HCT116 (cell line): ENCODE measurements around the gene CNDP2. TPM values are rescaled to one million over a fixed set of nuclear protein-coding genes. Genes with fewer than 3 reads are reported as not detected.

Source experiments
- ATAC-seq: fragments of 200-7000 bp; cut with Tn5 transposase; 2 replicates; pipeline ENCODE4 v1.9.1; 2020; ENCODE audit warnings: mild to moderate bottlenecking, moderate library complexity
- BruUV-seq: library from RNA; stranded (reverse); fragments of 400-500 nt; replicated peaks from 2 replicates; lab custom pipeline; 2021; lab: Mats Ljungman, UMichigan
- CTCF ChIA-PET: fragments of 300-600 bp; sonication (Branson Sonifier 250); formaldehyde crosslinking; loops from one replicate; lab custom pipeline; 2021; ENCODE audit warnings: antibody characterized with exemption; lab: Charles Lee
- POLR2A ChIA-PET: fragments of 300-600, 350-600 bp; sonication (Branson Sonifier 250); formaldehyde crosslinking; loops from one replicate; lab custom pipeline; 2021; ENCODE audit warnings: antibody characterized with exemption; lab: Charles Lee
- RAD21 ChIA-PET, 2 experiments: fragments of 300-600 bp; sonication (Branson Sonifier 250); formaldehyde crosslinking; loops; one replicate each; lab custom pipeline; 2023; ENCODE audit warnings: low total read pairs in 2 of 2; ENCODE audit not compliant: uncharacterized antibody in 2 of 2, unreplicated experiment in 2 of 2, low non-redundant PET in 1 of 2; lab: Charles Lee
- DNase-seq: peaks from one replicate; pipeline ENCODE4 v3.0.0-alpha.2; 2010; ENCODE audit warnings: low read depth, low spot score
- H2AFZ ChIP-seq: fragments of 200-600 bp; shearing (Covaris generic), sonication (generic); 2 replicates; pipeline ENCODE4 v1.6.1; 2017; ENCODE audit warnings: low read depth, mixed run types, mixed read lengths, antibody characterized with exemption, low read length; ENCODE audit not compliant: poor library complexity, severe bottlenecking
- H3K27ac ChIP-seq: 2 replicates; pipeline ENCODE4 v1.5.1; 2012; ENCODE audit warnings: low read depth, low read length
- H3K27me3 ChIP-seq: fragments of 200-600 bp; sonication (generic); 2 replicates; pipeline ENCODE4 v1.6.1; 2016; ENCODE audit warnings: mixed run types, low read length, mixed read lengths; ENCODE audit not compliant: insufficient read depth
- H3K36me3 ChIP-seq, 2 experiments: fragments of 200-500 bp in 1 of 2; fragments of 200-600 bp in 1 of 2; sonication (Bioruptor generic) in 1 of 2; sonication (generic) in 1 of 2; 2 replicates each; pipeline versions ENCODE4 v1.5.1 to v1.6.1; 2014 to 2016; ENCODE audit warnings: low read length in 2 of 2, inconsistent platforms in 1 of 2, mixed read lengths in 1 of 2, mixed run types in 1 of 2; ENCODE audit not compliant: insufficient read depth in 2 of 2, control insufficient read depth in 1 of 2
- H3K4me1 ChIP-seq, 2 experiments: fragments of 200-600 bp in 1 of 2; sonication (generic) in 1 of 2; 2 replicates each; pipeline versions ENCODE4 v1.5.1 to v1.6.1; 2012 to 2017; ENCODE audit warnings: low read length in 2 of 2, inconsistent platforms in 1 of 2, mild to moderate bottlenecking in 1 of 2, mixed read lengths in 1 of 2, mixed run types in 1 of 2, moderate library complexity in 1 of 2; ENCODE audit not compliant: insufficient read depth in 2 of 2, control insufficient read depth in 1 of 2
- H3K4me2 ChIP-seq: fragments of 200-600 bp; sonication (generic); 2 replicates; pipeline ENCODE4 v1.6.1; 2017; ENCODE audit warnings: mixed run types, low read length, mixed read lengths
- H3K4me3 ChIP-seq, 2 experiments: fragments of 200-600 bp in 1 of 2; sonication (generic) in 1 of 2; replicated peaks in 1 of 2; 2 replicates each; pipeline ENCODE4 v1.5.1; 2011 to 2016; ENCODE audit warnings: low read length in 2 of 2, control low read depth in 1 of 2, low read depth in 1 of 2, mild to moderate bottlenecking in 1 of 2, mixed read lengths in 1 of 2, mixed run types in 1 of 2
- H3K79me2 ChIP-seq: fragments of 200-600 bp; sonication (generic); 2 replicates; pipeline ENCODE4 v1.6.1; 2017; ENCODE audit warnings: mild to moderate bottlenecking, mixed run types, low read length, moderate library complexity, mixed read lengths; ENCODE audit not compliant: insufficient read depth
- H3K9ac ChIP-seq: fragments of 200-600 bp; sonication (generic); 2 replicates; pipeline ENCODE4 v1.6.1; 2016; ENCODE audit warnings: low read length, mixed read lengths
- H3K9me2 ChIP-seq: fragments of 200-600 bp; sonication (generic), shearing (Covaris generic); 2 replicates; pipeline ENCODE4 v1.6.1; 2017; ENCODE audit warnings: mixed run types, mild to moderate bottlenecking, moderate library complexity; ENCODE audit not compliant: insufficient read depth
- H3K9me3 ChIP-seq, 2 experiments: fragments of 200-500 bp in 1 of 2; fragments of 200-600 bp in 1 of 2; sonication (Bioruptor generic) in 1 of 2; sonication (generic) in 1 of 2; 2 replicates each; pipeline ENCODE4 v1.6.1; 2014 to 2017; ENCODE audit warnings: low read length in 2 of 2, mixed read lengths in 2 of 2, inconsistent platforms in 1 of 2, low read depth in 1 of 2, mild to moderate bottlenecking in 1 of 2, mixed run types in 1 of 2, moderate library complexity in 1 of 2; ENCODE audit not compliant: control insufficient read depth in 1 of 2, insufficient read depth in 1 of 2
- H4K20me1 ChIP-seq: fragments of 200-600 bp; sonication (generic), shearing (Covaris generic); 2 replicates; pipeline ENCODE4 v1.6.1; 2017; ENCODE audit warnings: mixed run types, mild to moderate bottlenecking, moderate library complexity; ENCODE audit not compliant: insufficient read depth
- ATF3 ChIP-seq: IDR thresholded peaks from 2 replicates; pipeline ENCODE4 v1.6.1; 2012
- CEBPB ChIP-seq: IDR thresholded peaks from 2 replicates; pipeline ENCODE4 v1.6.1; 2012; ENCODE audit warnings: low read depth
- CTCF ChIP-seq, 3 experiments: fragments of 200-600 bp in 1 of 3; sonication (generic) in 1 of 3; IDR thresholded peaks in 2 of 3; conservative IDR thresholded peaks in 1 of 3; 2 replicates each; pipeline ENCODE4 v1.5.1; 2012 to 2017; ENCODE audit warnings: low read depth in 2 of 3, low read length in 2 of 3, antibody characterized with exemption in 1 of 3, borderline replicate concordance in 1 of 3, control low read depth in 1 of 3, mild to moderate bottlenecking in 1 of 3, mixed read lengths in 1 of 3, mixed run types in 1 of 3, moderate library complexity in 1 of 3; ENCODE audit not compliant: insufficient read depth in 1 of 3
- EGR1 ChIP-seq: IDR thresholded peaks from 2 replicates; pipeline ENCODE4 v1.6.1; 2012; ENCODE audit warnings: low read depth
- EZH2 ChIP-seq: fragments of 200-600 bp; sonication (generic); IDR thresholded peaks from 2 replicates; pipeline ENCODE4 v1.6.1; 2017; ENCODE audit warnings: antibody characterized with exemption, mixed run types
- JUND ChIP-seq: IDR thresholded peaks from 2 replicates; pipeline ENCODE4 v1.6.1; 2012
- RAD21 ChIP-seq: IDR thresholded peaks from 2 replicates; pipeline ENCODE4 v1.6.1; 2012; ENCODE audit warnings: low read depth, mild to moderate bottlenecking
- REST ChIP-seq: IDR thresholded peaks from 2 replicates; pipeline ENCODE4 v1.6.1; 2012; ENCODE audit warnings: low read depth
- TCF7L2 ChIP-seq: IDR thresholded peaks from 2 replicates; pipeline ENCODE4 v1.7.0; 2011; ENCODE audit warnings: borderline replicate concordance, inconsistent platforms; ENCODE audit not compliant: insufficient read depth, insufficient read length; ENCODE audit errors: extremely low read depth
- ZBTB33 ChIP-seq: IDR thresholded peaks from 2 replicates; pipeline ENCODE4 v1.6.1; 2011; ENCODE audit warnings: mild to moderate bottlenecking, low read length, moderate library complexity; ENCODE audit not compliant: insufficient replicate concordance; ENCODE audit errors: extremely low read depth
- ZNF274 ChIP-seq: fragments of 200-500 bp; sonication (Bioruptor generic); IDR thresholded peaks from 2 replicates; pipeline ENCODE4 v1.6.1; 2014; ENCODE audit warnings: mild to moderate bottlenecking, low read depth, low read length, inconsistent platforms
- intact Hi-C: fragments of 100-400 bp; cut with micrococcal nuclease; formaldehyde crosslinking; loops from 2 replicates; pipeline ENCODE4 v1.10.0; 2022
- total RNA-seq: library from RNA; stranded (reverse); gene quantifications from one replicate; pipeline ENCODE4 v1.2.1, GENCODE V29; 2021; ENCODE audit not compliant: unreplicated experiment

The CNDP2 gene
- total RNA-seq, 1 experiment from 2014 or later, result 112 TPM

GRCh38 chr18:74476140-74476539 is 20.0 kb upstream of the CNDP2 start:
- ATAC-seq (peak; percentile 93), DNase-seq (no peak)
- Histone ChIP-seq H3K36me3 (no peaks in the 10 kb centered on the region), H2AFZ (no peak overlapping the region), H3K4me1 (no peaks in the 10 kb centered on the region), H3K79me2 (no peaks in the 10 kb centered on the region), H3K27me3 (peaks cover 7% of the 10 kb centered on the region; the same call in 1 of the 2 replicates), H3K27ac (no peak overlapping the region), H3K9me3 (no peaks in the 10 kb centered on the region), H3K9ac (no peak overlapping the region), H3K4me2 (no peak overlapping the region), H3K9me2 (no peaks in the 10 kb centered on the region), H3K4me3 (no peak overlapping the region), H4K20me1 (no peaks in the 10 kb centered on the region)
- POLR2A ChIA-PET, result no interaction called here
- BruUV-seq, result no TSS peak
- intact Hi-C loops, result loop anchor here (1.0 to 5.0 kb wide), 2 partner anchors 123 to 279 kb away; no protein-coding TSS in a partner anchor
- TF ChIP-seq EGR1 (no peak), EZH2 (no peak), RAD21 (peak; percentile 54), CTCF (IDR thresholded peaks at IDR 0.05 in 2 of 3, conservative IDR thresholded peaks at IDR 0.05 in 1 of 3; ENCODE audit: borderline replicate concordance in 1 of 3, insufficient read depth in 1 of 3, low read depth in 2 of 3, low read length in 2 of 3) (peak; percentile 33 to 81 (median 69); a peak in 5 of 6 replicates), ZNF274 (no peak)
- CTCF ChIA-PET, result no interaction called here
- RAD21 ChIA-PET, result interaction anchor here in 1 of 2 experiments (0.6 kb wide), 1 partner anchor 509 kb away, joined by 6 read pairs; no protein-coding TSS in a partner anchor

GRCh38 chr18:74477771-74478170 is 18.4 kb upstream of the CNDP2 start:
- no peaks in the 10 kb centered on the region for H4K20me1 ChIP-seq
- no peaks in the 10 kb centered on the region for H3K36me3 ChIP-seq
- ChIA-PET CTCF (no interaction called here), RAD21 (no interaction called here), POLR2A (no interaction called here)
- no peak overlapping the region for H3K4me2 ChIP-seq
- no peak overlapping the region for H3K9ac ChIP-seq
- H3K9me2 ChIP-seq, result no peaks in the 10 kb centered on the region
- H2AFZ ChIP-seq, result no peak overlapping the region
- H3K9me3 ChIP-seq, result no peaks in the 10 kb centered on the region
- BruUV-seq, result no TSS peak
- intact Hi-C loops, result loop anchor here (5.0 kb wide), 1 partner anchor 280 kb away; no protein-coding TSS in a partner anchor
- no peaks in the 10 kb centered on the region for H3K27me3 ChIP-seq
- no peak overlapping the region for H3K4me3 ChIP-seq
- DNase-seq (no peak), ATAC-seq (no peak)
- no peaks in the 10 kb centered on the region for H3K79me2 ChIP-seq
- no peaks in the 10 kb centered on the region for H3K4me1 ChIP-seq
- H3K27ac ChIP-seq, result no peak overlapping the region
- TF ChIP-seq TCF7L2 (no peak), ATF3 (no peak), ZBTB33 (no peak), REST (no peak), CEBPB (no peak), JUND (no peak)
